PC-3 (cell line): Measurements from ENCODE around the gene VTA1. TPM values are rescaled to one million over a fixed set of nuclear protein-coding genes. Genes with fewer than 3 reads are reported as not detected.
A peak's percentile ranks its signal among the peaks of the same experiment; 100 is the strongest.

Experiments used
- ATAC-seq: fragments of 200-7000 bp; cut with Tn5 transposase; 2 replicates; pipeline ENCODE4 v1.9.1; 2020; ENCODE audit warnings: mild to moderate bottlenecking, moderate library complexity
- BruUV-seq: library from RNA; stranded (reverse); fragments of 400-500 nt; replicated peaks from 2 replicates; lab custom pipeline; 2021; lab: Mats Ljungman, UMichigan
- CTCF ChIA-PET: fragments of 300-600 bp; sonication (Branson Sonifier 250); formaldehyde crosslinking; loops from one replicate; lab custom pipeline; 2022; ENCODE audit warnings: antibody characterized with exemption; lab: Charles Lee
- POLR2A ChIA-PET: fragments of 300-600 bp; sonication (Branson Sonifier 250); formaldehyde crosslinking; loops from one replicate; lab custom pipeline; 2022; ENCODE audit warnings: antibody characterized with exemption; ENCODE audit not compliant: unreplicated experiment; lab: Charles Lee
- DNase-seq: peaks from one replicate; pipeline ENCODE4 v3.0.0-alpha.2; 2015
- H2AFZ ChIP-seq: fragments of 300-600 bp; sonication (generic); 2 replicates; pipeline ENCODE4 v1.6.0; 2016; ENCODE audit warnings: antibody characterized with exemption, low read length
- H3F3A ChIP-seq: fragments of 300-600 bp; sonication (generic); one replicate; pipeline ENCODE4 v1.6.0; 2017; ENCODE audit warnings: antibody characterized with exemption, low read length, control low read depth, mild to moderate bottlenecking; ENCODE audit not compliant: unreplicated experiment
- H3K27ac ChIP-seq: fragments of 300-600 bp; sonication (generic); 2 replicates; pipeline ENCODE4 v1.5.1; 2016; ENCODE audit warnings: mild to moderate bottlenecking, low read length
- H3K27me3 ChIP-seq: fragments of 300-600 bp; sonication (generic); 2 replicates; pipeline ENCODE4 v1.6.1; 2016; ENCODE audit warnings: low read length, mixed read lengths
- H3K36me3 ChIP-seq: fragments of 300-600 bp; sonication (generic); 2 replicates; pipeline ENCODE4 v1.6.1; 2016; ENCODE audit warnings: low read depth, mixed run types, low read length, mixed read lengths
- H3K4me1 ChIP-seq: fragments of 300-600 bp; sonication (generic); 2 replicates; pipeline ENCODE4 v1.5.1; 2016; ENCODE audit warnings: low read length; ENCODE audit not compliant: insufficient read depth
- H3K4me2 ChIP-seq: fragments of 300-600 bp; sonication (generic); 2 replicates; pipeline ENCODE4 v1.6.0; 2016; ENCODE audit warnings: low read length
- H3K4me3 ChIP-seq: fragments of 300-600 bp; sonication (generic); 2 replicates; pipeline ENCODE4 v1.5.1; 2016; ENCODE audit warnings: mild to moderate bottlenecking, low read length, mixed read lengths
- H3K79me2 ChIP-seq: fragments of 300-600 bp; sonication (generic); 2 replicates; pipeline ENCODE4 v1.6.1; 2017; ENCODE audit warnings: low read length, mixed read lengths
- H3K9ac ChIP-seq: fragments of 300-600 bp; sonication (generic); 2 replicates; pipeline ENCODE4 v1.6.0; 2016; ENCODE audit warnings: mild to moderate bottlenecking, low read length
- H3K9me2 ChIP-seq: fragments of 300-600 bp; sonication (generic); replicated peaks from 2 replicates; pipeline ENCODE4 v1.6.1; 2016; ENCODE audit warnings: mixed run types, low read length, mixed read lengths
- H3K9me3 ChIP-seq: fragments of 300-600 bp; sonication (generic); 2 replicates; pipeline ENCODE4 v1.6.1; 2016; ENCODE audit warnings: low read length, mixed read lengths
- H4K20me1 ChIP-seq: fragments of 300-600 bp; sonication (generic); 2 replicates; pipeline ENCODE4 v1.6.1; 2016; ENCODE audit warnings: low read length, mixed read lengths
- CTCF ChIP-seq: fragments of 300-600 bp; sonication (generic); conservative IDR thresholded peaks from 2 replicates; pipeline ENCODE4 v1.5.1; 2017; ENCODE audit warnings: antibody characterized with exemption, low read depth, mild to moderate bottlenecking, low read length
- EZH2 ChIP-seq: fragments of 300-600 bp; sonication (generic); IDR thresholded peaks from one replicate; pipeline ENCODE4 v1.6.1; 2017; ENCODE audit warnings: antibody characterized with exemption, mild to moderate bottlenecking, low read length; ENCODE audit not compliant: unreplicated experiment
- EZH2phosphoT487 ChIP-seq: fragments of 300-600 bp; sonication (generic); IDR thresholded peaks from 2 replicates; pipeline ENCODE4 v1.6.1; 2018; ENCODE audit warnings: mild to moderate bottlenecking, antibody characterized with exemption, low read length, borderline replicate concordance
- intact Hi-C: fragments of 100-400 bp; cut with micrococcal nuclease; formaldehyde crosslinking; loops from 2 replicates; pipeline ENCODE4 v1.9.0; 2023
- total RNA-seq: library from RNA; depleted of rRNA; stranded (reverse); fragments of >200 nt; gene quantifications from 2 replicates; pipeline ENCODE4 v1.2.3, GENCODE V29; 2014

The VTA1 gene
- total RNA-seq, 1 experiment from 2014 or later: 38.6 TPM

GRCh38 chr6:142152746-142153145 lies 5.7 kb downstream of the VTA1 start:
- Histone ChIP-seq H2AFZ (no peak overlapping the region), H3K9ac (no peak overlapping the region), H4K20me1 (peaks cover 11% of the 10 kb centered on the region; the same call in 1 of the 2 replicates), H3K27me3 (no peaks in the 10 kb centered on the region), H3K4me1 (peaks cover 24% of the 10 kb centered on the region), H3K4me3 (no peak overlapping the region), H3F3A (peaks cover 4% of the 10 kb centered on the region), H3K4me2 (0 out of 2 replicates have a peak overlapping the region, but pooled peaks have one; percentile 23), H3K36me3 (no peaks in the 10 kb centered on the region), H3K79me2 (peaks cover 99% of the 10 kb centered on the region), H3K9me3 (no peaks in the 10 kb centered on the region), H3K9me2 (no peaks in the 10 kb centered on the region), H3K27ac (no peak overlapping the region)
- DNase-seq: peak; percentile 21
- CTCF ChIA-PET: no interaction called here
- POLR2A ChIA-PET: no interaction called here
- ATAC-seq: peak; percentile 31; the same call in 1 of the 2 replicates
- TF ChIP-seq EZH2 (no peak), CTCF (no peak), EZH2phosphoT487 (no peak)
- intact Hi-C loops: loop anchor here (10.0 kb wide), 1 partner anchor 322 kb away; no protein-coding TSS in a partner anchor
- no TSS peak for BruUV-seq

- H3K9me3 ChIP-seq: no peaks in the 10 kb centered on the region
- CTCF ChIA-PET: no interaction called here
- H3K27ac ChIP-seq: no peak overlapping the region
- no peak overlapping the region for H3K4me3 ChIP-seq
- no peaks in the 10 kb centered on the region for H3K36me3 ChIP-seq
- peaks cover 11% of the 10 kb centered on the region; the same call in 1 of the 2 replicates for H4K20me1 ChIP-seq
- BruUV-seq: no TSS peak
- no peak overlapping the region for H2AFZ ChIP-seq
- intact Hi-C loops: loop anchor here (10.0 kb wide), 1 partner anchor 322 kb away; no protein-coding TSS in a partner anchor
- POLR2A ChIA-PET: no interaction called here
- H3K4me1 ChIP-seq: peaks cover 22% of the 10 kb centered on the region
- ATAC-seq (no peak), DNase-seq (no peak)
- TF ChIP-seq CTCF: no peak
- no peak for TF ChIP-seq EZH2
- TF ChIP-seq EZH2phosphoT487: no peak
- no peaks in the 10 kb centered on the region for H3K27me3 ChIP-seq
- H3K4me2 ChIP-seq: 0 out of 2 replicates have a peak overlapping the region, but pooled peaks have one; percentile 23
- H3F3A ChIP-seq: peaks cover 4% of the 10 kb centered on the region
- no peak overlapping the region for H3K9ac ChIP-seq
- H3K79me2 ChIP-seq: peaks cover 99% of the 10 kb centered on the region
- H3K9me2 ChIP-seq: no peaks in the 10 kb centered on the region
These were observed 6.1 kb downstream of the VTA1 start for GRCh38 chr6:142153196-142153595.

DNA sequence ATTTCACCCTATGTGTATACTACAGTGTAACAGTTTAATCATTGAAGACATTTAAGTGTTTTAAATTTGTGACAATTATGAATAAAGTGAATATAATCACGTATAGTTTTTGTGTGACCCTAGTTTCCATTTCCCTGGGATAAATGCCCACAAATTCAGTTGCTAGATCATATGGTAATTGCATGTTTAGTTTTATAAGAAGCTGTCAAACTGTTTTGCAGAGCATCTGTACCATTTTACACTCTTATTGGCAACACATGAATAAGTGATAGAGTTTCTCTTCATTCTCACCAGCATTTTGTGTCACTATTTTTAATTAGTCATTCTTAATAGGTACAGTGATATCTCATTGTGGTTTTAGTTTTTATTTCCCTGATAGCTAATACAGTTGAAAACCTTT lies 7.3 kb downstream of the VTA1 start:
- no peaks in the 10 kb centered on the region for H3K9me3 ChIP-seq
- H3K4me3 ChIP-seq: no peak overlapping the region
- no peak overlapping the region for H3K4me2 ChIP-seq
- TF ChIP-seq CTCF: no peak
- TF ChIP-seq EZH2: no peak
- no peak for TF ChIP-seq EZH2phosphoT487
- no peaks in the 10 kb centered on the region for H3K36me3 ChIP-seq
- CTCF ChIA-PET: no interaction called here
- no TSS peak for BruUV-seq
- peaks cover 16% of the 10 kb centered on the region for H3K4me1 ChIP-seq
- no peaks in the 10 kb centered on the region for H3K9me2 ChIP-seq
- H4K20me1 ChIP-seq: peaks cover 8% of the 10 kb centered on the region; the same call in 1 of the 2 replicates
- no peak for ATAC-seq
- no peaks in the 10 kb centered on the region for H3K27me3 ChIP-seq
- POLR2A ChIA-PET: interaction anchor here (0.7 kb wide), 1 partner anchor 147 kb away, joined by 3 read pairs; no protein-coding TSS in a partner anchor
- H3K27ac ChIP-seq: no peak overlapping the region
- no peak overlapping the region for H2AFZ ChIP-seq
- H3K9ac ChIP-seq: no peak overlapping the region
- intact Hi-C loops: loop anchor here (10.0 kb wide), 1 partner anchor 320 kb away; no protein-coding TSS in a partner anchor
- peaks cover 97% of the 10 kb centered on the region for H3K79me2 ChIP-seq
- no peak for DNase-seq
- H3F3A ChIP-seq: peaks cover 4% of the 10 kb centered on the region
